ENCODE data around the gene ARL15.
A peak's percentile ranks its signal among the peaks of the same experiment; 100 is the strongest.

ARL15 gene

DNA sequence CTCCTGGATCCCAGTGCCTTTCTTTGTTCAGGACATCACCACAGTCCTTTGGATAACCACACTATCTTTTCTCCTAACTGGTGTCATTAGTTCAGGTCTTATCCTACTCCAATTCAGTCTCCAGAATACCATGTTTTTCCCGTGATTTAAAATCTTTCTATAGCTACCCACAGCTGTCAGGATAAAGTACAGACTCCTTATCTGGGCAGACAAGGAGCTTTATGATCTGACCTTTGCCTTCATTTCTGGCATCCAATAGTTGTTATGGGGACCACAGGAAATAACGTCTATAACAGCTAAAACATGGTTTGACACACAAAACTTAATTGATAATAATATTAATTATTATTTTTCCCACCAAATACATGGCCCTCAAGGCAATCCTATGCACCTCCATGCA is 125.6 kb downstream of the ARL15 start:
- TF ChIP-seq, protein P1, sequence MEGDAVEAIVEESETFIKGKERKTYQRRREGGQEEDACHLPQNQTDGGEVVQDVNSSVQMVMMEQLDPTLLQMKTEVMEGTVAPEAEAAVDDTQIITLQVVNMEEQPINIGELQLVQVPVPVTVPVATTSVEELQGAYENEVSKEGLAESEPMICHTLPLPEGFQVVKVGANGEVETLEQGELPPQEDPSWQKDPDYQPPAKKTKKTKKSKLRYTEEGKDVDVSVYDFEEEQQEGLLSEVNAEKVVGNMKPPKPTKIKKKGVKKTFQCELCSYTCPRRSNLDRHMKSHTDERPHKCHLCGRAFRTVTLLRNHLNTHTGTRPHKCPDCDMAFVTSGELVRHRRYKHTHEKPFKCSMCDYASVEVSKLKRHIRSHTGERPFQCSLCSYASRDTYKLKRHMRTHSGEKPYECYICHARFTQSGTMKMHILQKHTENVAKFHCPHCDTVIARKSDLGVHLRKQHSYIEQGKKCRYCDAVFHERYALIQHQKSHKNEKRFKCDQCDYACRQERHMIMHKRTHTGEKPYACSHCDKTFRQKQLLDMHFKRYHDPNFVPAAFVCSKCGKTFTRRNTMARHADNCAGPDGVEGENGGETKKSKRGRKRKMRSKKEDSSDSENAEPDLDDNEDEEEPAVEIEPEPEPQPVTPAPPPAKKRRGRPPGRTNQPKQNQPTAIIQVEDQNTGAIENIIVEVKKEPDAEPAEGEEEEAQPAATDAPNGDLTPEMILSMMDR (IDR thresholded peaks at IDR 0.05; ENCODE audit: low read length, missing control alignments), result no peak
- H3K4me3 ChIP-seq (replicated peaks; ENCODE audit: low read depth, low read length), result no peak overlapping the region
- DNase-seq (ENCODE audit: low read depth), result no peak

DNA sequence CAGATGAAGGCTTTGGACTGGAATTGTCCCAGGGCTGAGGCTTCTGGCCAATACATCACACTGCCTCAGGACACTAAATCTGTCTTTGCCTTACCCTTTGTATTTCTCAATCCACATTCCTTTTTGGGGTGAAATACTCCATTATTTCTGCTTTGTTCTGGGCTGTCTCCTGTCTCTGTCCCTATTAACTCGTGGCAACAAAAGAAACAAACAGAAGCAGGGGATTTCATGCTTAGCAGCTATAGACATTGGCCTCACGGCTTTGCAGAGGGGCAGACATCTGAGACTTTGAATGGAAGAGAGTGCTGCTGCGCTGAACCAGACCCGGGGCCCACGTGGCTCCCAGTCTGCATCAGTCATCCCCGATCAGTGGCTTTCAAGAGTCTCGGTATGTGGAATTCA is 129.7 kb downstream of the ARL15 start:
- TF ChIP-seq, protein P1 (IDR thresholded peaks at IDR 0.05; ENCODE audit: low read length, missing control alignments), result no peak
- DNase-seq (ENCODE audit: low read depth), result peak; percentile 23
- H3K4me3 ChIP-seq (replicated peaks; ENCODE audit: low read depth, low read length), result no peak overlapping the region

DNA sequence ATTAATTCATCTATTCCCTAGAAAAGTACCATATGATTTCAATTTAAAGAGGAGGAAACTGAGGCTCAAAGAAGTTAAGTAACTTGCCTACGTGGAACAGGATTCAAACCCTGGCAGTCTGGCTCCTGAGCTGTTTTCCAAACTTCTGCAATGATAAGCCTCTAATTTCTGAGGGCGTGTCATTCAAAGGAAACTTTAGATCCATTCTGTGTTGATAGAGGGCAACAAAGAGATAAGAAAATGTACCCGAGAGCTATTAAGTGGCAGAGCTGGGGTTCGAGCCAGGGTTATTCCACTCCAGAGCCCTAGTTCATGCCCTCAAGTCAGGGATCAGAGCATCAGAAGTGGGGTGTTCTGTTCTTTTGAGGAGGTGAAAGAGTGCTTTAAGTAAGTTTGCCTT is 131.4 kb downstream of the ARL15 start:
- DNase-seq (ENCODE audit: low read depth), result no peak
- TF ChIP-seq, protein P1 (IDR thresholded peaks at IDR 0.05; ENCODE audit: low read length, missing control alignments), result no peak
- no peak overlapping the region for H3K4me3 ChIP-seq (replicated peaks; ENCODE audit: low read depth, low read length)

DNA sequence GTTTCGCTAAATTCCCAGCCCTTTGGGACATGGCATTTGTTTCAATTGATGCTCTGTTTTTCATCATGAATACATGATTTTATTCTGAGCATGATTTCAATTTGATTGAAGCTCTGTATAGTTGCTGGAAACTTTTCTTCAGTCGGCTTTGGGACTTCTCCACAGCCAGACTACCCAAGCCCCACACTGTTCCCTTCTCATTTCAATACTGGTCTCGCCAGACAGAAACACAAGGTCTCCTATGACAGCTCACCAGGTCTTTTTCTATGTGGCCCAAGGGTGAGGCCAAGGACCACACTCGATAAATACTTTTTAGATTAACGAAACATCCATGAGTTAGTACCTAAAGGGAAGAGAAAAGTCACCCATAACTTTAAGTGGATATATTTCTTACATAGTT is 132.2 kb downstream of the ARL15 start:
- DNase-seq (ENCODE audit: low read depth), result no peak
- TF ChIP-seq, protein P1 (IDR thresholded peaks at IDR 0.05; ENCODE audit: low read length, missing control alignments), result no peak
- no peak overlapping the region for H3K4me3 ChIP-seq (replicated peaks; ENCODE audit: low read depth, low read length)

DNA sequence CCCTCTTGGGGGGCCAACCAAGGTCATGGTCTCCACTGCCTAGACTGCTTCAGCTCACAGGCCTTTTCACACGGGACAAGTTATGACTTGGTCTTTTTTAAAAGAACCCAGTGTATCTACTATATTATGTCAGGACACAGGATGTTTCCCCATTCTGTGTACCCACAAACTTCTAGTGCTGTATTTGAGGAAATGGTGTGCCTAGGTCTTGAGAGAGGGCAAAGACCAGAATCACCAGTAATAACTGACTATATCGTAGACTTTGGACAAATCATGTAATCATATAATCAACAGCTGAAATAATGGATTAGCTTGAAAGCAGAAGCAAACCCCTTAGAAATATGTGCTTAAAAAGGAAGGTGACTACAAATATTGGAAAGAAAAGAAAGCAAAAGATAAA is 133.3 kb downstream of the ARL15 start:
- TF ChIP-seq, protein P1 (IDR thresholded peaks at IDR 0.05; ENCODE audit: low read length, missing control alignments), result no peak
- no peak overlapping the region for H3K4me3 ChIP-seq (replicated peaks; ENCODE audit: low read depth, low read length)
- DNase-seq (ENCODE audit: low read depth), result no peak

DNA sequence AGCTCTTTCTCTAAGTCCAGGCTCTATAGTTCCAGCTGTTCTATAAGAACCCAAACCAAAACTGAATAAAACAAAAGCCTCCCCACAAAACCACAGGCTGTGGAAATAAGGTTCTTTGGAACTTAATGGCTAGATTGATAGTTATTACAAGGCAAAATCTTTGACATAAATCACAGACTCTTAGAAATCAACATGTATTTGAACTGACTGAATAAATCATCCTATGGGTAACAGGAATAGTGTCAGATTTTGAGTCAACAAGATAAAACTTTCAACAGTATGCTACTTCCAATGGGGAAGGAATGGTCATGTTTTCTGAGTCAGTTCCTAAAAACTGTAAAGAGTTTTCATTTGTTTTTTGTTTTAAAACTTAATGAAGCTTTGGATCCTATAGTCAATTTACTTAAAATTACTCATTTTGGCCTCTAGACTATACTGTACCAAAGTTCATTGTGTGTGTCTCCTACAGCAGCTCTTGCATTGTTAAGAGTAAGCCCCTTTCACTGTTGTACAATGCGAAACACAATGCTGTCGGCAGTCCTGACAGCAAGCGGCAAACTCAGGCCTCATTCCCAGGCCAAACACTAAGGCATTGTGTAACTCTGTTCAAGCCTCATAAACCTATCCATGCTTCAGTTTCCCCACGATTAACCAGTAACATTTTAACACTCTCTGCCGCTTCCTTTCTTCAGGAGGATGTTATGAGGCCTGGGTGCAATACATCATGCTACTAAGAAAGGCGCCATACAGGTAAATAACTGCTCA is 134.1 kb downstream of the ARL15 start:
- TF ChIP-seq, protein P1 (IDR thresholded peaks at IDR 0.05; ENCODE audit: low read length, missing control alignments), result no peak
- no peak overlapping the region for H3K4me3 ChIP-seq (replicated peaks; ENCODE audit: low read depth, low read length)
- DNase-seq (ENCODE audit: low read depth), result no peak

DNA sequence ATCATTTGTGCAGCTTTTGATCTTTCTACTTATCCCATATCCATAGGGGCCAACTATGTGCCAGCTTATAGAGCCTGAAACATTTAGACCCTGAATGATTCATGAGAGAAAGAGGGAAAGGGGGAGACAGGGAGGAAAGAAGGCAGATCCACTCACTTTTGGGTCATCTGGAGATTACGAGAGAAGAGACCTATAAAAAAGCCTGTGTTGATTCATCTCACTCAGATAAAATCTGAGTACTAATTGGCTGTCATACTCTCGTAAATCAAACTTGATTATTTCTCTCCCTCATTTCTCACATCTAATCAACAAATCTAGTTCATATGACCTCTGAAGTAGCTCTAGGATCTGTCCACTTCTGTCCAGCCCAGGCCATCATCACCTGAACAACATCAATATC is 137.1 kb downstream of the ARL15 start:
- H3K4me3 ChIP-seq (replicated peaks; ENCODE audit: low read depth, low read length), result no peak overlapping the region
- no peak for DNase-seq (ENCODE audit: low read depth)
- TF ChIP-seq, protein P1 (IDR thresholded peaks at IDR 0.05; ENCODE audit: low read length, missing control alignments), result no peak

All from fibroblast of pulmonary artery (primary cell).